Small intestine (tissue), 7 donors: Measurements from ENCODE around the gene NFATC1. TPM values are rescaled to one million over a fixed set of nuclear protein-coding genes. Genes with fewer than 3 reads are reported as not detected.
"Not testable (repeated sequence)": the region's sequence is repeated elsewhere in the genome, so short reads cannot be mapped to it uniquely, and the experiment has no call there.

Experiments
- DNase-seq, 2 donors: peaks; one replicate each; pipeline versions ENCODE4 v3.0.0 to v3.0.0-alpha.2; 2013
- FAIRE-seq: peaks from 2 replicates; lab custom pipeline; 2012; peaks lifted over from hg19 to GRCh38; lab: Jason Lieb, UNC
- H3K27ac ChIP-seq, 3 donors: one replicate each; pipeline ENCODE4 v1.5.1; 2013; ENCODE audit warnings: low read length in 2 of 3, mild to moderate bottlenecking in 2 of 3, control low read depth in 1 of 3, inconsistent platforms in 1 of 3, low read depth in 1 of 3, moderate library complexity in 1 of 3
- H3K27me3 ChIP-seq, 3 donors: one replicate each; pipeline ENCODE4 v1.6.1; 2013; ENCODE audit warnings: low read length in 3 of 3, inconsistent platforms in 1 of 3; ENCODE audit not compliant: control insufficient read depth in 3 of 3, insufficient read depth in 3 of 3
- H3K36me3 ChIP-seq, 3 donors: one replicate each; pipeline ENCODE4 v1.6.1; 2013; ENCODE audit warnings: low read length in 3 of 3, inconsistent platforms in 1 of 3, low read depth in 1 of 3, mild to moderate bottlenecking in 1 of 3, moderate library complexity in 1 of 3; ENCODE audit not compliant: control insufficient read depth in 3 of 3, insufficient read depth in 2 of 3
- H3K4me1 ChIP-seq, 3 donors: one replicate each; pipeline ENCODE4 v1.6.1; 2013; ENCODE audit warnings: low read length in 2 of 3, inconsistent platforms in 1 of 3, low read depth in 1 of 3, mild to moderate bottlenecking in 1 of 3, moderate library complexity in 1 of 3; ENCODE audit not compliant: control insufficient read depth in 3 of 3, insufficient read depth in 2 of 3
- H3K4me3 ChIP-seq, 3 donors: one replicate each; pipeline ENCODE4 v1.5.1; 2013; ENCODE audit warnings: low read length in 3 of 3, control low read depth in 1 of 3, inconsistent platforms in 1 of 3, low read depth in 1 of 3, mild to moderate bottlenecking in 1 of 3, moderate library complexity in 1 of 3
- H3K9me3 ChIP-seq, 2 donors: one replicate each; pipeline ENCODE4 v1.6.1; 2013; ENCODE audit warnings: low read depth in 1 of 2, low read length in 1 of 2; ENCODE audit not compliant: control insufficient read depth in 2 of 2, insufficient read depth in 1 of 2
- WGBS, 3 donors: extraction: QIAGEN DNeasy Blood & Tissue Kit; methylation state at CpG; one replicate each; pipeline ENCODE4 v1.1.7; 2013; 5-methylcytosine and 5-hydroxymethylcytosine counted together
- polyA plus RNA-seq, 4 donors: library from polyadenylated mRNA; stranded (reverse) in 3 of 4; unstranded in 1 of 4; fragments of 200-250 nt in 3 of 4; fragments of 120-200 nt in 1 of 4; gene quantifications; one replicate each; pipeline versions ENCODE4 v1.2.1 to v1.2.3, GENCODE V29; 2013
- donor health status: healthy with polysubstance abuse.
- donor health status: control.
- donor health status: control.
- donor health status: Bipolar disorder and iron deficiency.
- donor health status: healthy.

The NFATC1 gene
- polyA plus RNA-seq, 4 donors, result 0.67 to 5.9 (median 2.2) TPM

- H3K4me1 ChIP-seq, result peaks cover 0 to 16% (median 0%) of the 10 kb centered on the region in 3 donors
- H3K4me3 ChIP-seq, result no peak overlapping the region
- no peak overlapping the region for H3K27ac ChIP-seq
- H3K36me3 ChIP-seq, result no peaks in the 10 kb centered on the region
- peaks cover 0 to 9% of the 10 kb centered on the region in 2 donors for H3K9me3 ChIP-seq
- peaks cover 0 to 9% (median 0%) of the 10 kb centered on the region in 3 donors for H3K27me3 ChIP-seq
- DNase-seq, result no peak
- FAIRE-seq, result no peak
- 64 to 72% (median 67%) methylated on average over 4 of the region's 4 CpGs for WGBS, 3 donors
Observed at GRCh38 chr18:79502782-79503181, 107.1 kb downstream of the NFATC1 start.

GRCh38 chr18:79503406-79503805 lies 107.7 kb downstream of the NFATC1 start:
- no peak overlapping the region for H3K27ac ChIP-seq

DNA sequence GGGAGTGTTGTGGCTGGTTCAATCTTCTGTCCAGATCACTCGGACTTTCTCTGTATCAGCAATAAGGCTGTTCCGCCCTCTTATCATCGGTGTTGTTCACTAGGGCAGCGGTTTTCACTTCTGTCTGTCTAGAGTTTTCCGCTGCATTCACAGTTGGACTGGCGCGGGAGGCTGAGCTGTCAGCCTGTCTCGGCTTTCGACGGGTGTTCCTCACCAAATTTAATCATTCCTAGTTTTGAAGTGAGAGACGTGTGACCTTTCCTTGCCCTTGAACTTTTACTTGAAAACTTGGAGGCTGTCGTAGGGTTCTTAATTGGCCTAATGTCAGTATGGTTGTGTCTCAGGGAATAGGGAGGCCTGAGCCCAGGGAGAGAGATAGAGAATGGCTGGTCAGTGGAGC lies 108.3 kb downstream of the NFATC1 start:
- Histone ChIP-seq H3K9me3 (peaks cover 0 to 2% of the 10 kb centered on the region in 2 donors), H3K27ac (peak overlapping the region in 1 of 3 donors; percentile 14), H3K4me1 (peaks cover 0 to 16% (median 0%) of the 10 kb centered on the region in 3 donors), H3K4me3 (no peak overlapping the region), H3K36me3 (no peaks in the 10 kb centered on the region), H3K27me3 (peaks cover 0 to 9% (median 0%) of the 10 kb centered on the region in 3 donors)
- FAIRE-seq, result no peak
- DNase-seq, result no peak
- 81 to 85% (median 84%) methylated on average over 12 of the region's 12 CpGs for WGBS, 3 donors

More at GRCh38 chr18:79503406-79503805, 107.7 kb downstream of the NFATC1 start:
- 91 to 95% (median 94%) methylated on average over 11 of the region's 11 CpGs for WGBS, 3 donors
- no peak for DNase-seq
- Histone ChIP-seq H3K27me3 (peaks cover 0 to 9% (median 0%) of the 10 kb centered on the region in 3 donors), H3K4me3 (no peak overlapping the region), H3K36me3 (no peaks in the 10 kb centered on the region), H3K4me1 (peaks cover 0 to 16% (median 0%) of the 10 kb centered on the region in 3 donors), H3K9me3 (peaks cover 0 to 6% of the 10 kb centered on the region in 2 donors)
- no peak for FAIRE-seq

GRCh38 chr18:79504495-79504894 lies 108.8 kb downstream of the NFATC1 start:
- FAIRE-seq, H3K27ac ChIP-seq, H3K9me3 ChIP-seq, H3K4me3 ChIP-seq, H3K36me3 ChIP-seq, DNase-seq, H3K27me3 ChIP-seq: not testable (repeated sequence)
- H3K4me1 ChIP-seq, result peaks cover 0 to 16% (median 0%) of the 10 kb centered on the region in 3 donors
- WGBS, 3 donors, result 60 to 72% (median 61%) methylated on average over 5 of the region's 6 CpGs

DNA sequence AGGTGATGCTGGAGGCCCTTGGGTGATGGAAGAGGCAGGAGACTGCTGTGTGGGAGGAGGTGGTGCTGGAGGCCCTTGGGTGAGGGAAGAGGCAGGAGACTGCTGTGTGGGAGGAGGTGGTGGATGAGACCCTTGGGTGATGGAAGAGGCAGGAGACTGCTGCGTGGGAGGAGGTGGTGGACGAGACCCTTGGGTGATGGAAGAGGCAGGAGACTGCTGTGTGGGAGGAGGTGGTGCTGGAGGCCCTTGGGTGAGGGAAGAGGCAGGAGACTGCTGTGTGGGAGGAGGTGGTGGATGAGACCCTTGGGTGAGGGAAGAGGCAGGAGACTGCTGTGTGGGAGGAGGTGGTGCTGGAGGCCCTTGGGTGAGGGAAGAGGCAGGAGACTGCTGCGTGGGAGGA lies 109.7 kb downstream of the NFATC1 start:
- H3K36me3 ChIP-seq, FAIRE-seq, H3K4me3 ChIP-seq, H3K27me3 ChIP-seq, H3K27ac ChIP-seq, DNase-seq, H3K9me3 ChIP-seq: not testable (repeated sequence)
- WGBS, 3 donors, result 66 to 87% (median 77%) methylated on average over 3 of the region's 3 CpGs
- H3K4me1 ChIP-seq, result peaks cover 0 to 16% (median 0%) of the 10 kb centered on the region in 3 donors

DNA sequence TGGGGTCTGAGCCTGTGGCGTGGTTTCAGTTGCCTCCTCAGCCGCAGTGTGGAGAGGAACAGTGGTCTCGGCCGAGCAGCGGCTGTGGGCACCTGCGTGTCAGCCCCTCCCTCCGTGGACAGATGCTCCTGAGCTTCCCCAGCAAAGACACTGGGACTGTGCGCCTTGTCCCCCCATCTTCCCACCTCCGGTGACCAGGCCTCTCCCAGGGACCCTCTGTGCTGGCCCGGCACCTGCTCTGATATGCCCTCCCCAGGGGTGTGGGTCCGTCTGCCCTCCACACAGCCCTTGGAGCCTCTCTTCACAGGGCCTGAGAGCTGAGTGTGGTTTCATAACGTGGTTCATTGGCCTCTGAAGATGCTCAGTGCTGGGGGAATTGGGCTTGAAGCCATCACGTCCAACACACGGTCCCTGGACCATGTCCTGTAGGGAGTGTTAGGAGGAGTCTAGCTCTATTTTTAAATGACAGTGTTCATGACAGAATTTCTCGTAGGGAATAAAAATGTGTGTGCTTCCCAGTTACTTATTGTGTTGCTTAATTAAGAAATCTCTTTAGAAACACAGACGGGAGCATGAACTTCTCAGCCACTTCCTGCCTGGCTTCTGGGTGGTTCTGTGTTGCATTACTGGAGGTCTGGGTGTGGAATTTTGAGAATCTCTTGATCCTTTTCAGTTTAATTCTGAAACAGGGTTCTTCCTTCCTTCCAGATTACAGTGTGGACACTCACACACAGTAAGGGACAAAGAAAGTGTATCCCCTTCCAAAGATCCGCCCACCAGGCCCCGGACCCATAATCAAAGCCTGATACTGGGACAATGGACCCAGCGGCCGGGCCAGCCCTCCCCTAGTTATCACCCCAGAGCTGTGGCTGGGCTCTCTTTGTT lies 110.7 kb downstream of the NFATC1 start:
- Histone ChIP-seq H3K27me3 (peaks cover 0 to 9% (median 0%) of the 10 kb centered on the region in 3 donors), H3K36me3 (no peaks in the 10 kb centered on the region), H3K27ac (peak overlapping the region in 2 of 3 donors; percentile 69 to 87), H3K4me3 (no peak overlapping the region), H3K4me1 (peaks cover 0 to 16% (median 0%) of the 10 kb centered on the region in 3 donors), H3K9me3 (peaks cover 0 to 2% of the 10 kb centered on the region in 2 donors)
- DNase-seq (no peak), FAIRE-seq (no peak)
- WGBS, 3 donors, result 62 to 76% (median 69%) methylated on average over 20 of the region's 20 CpGs

- DNase-seq, result no peak
Observed at GRCh38 chr18:79507076-79507545, 111.4 kb downstream of the NFATC1 start.

More at GRCh38 chr18:79507076-79507545, 111.4 kb downstream of the NFATC1 start:
- Histone ChIP-seq H3K36me3 (no peaks in the 10 kb centered on the region), H3K4me3 (no peak overlapping the region), H3K27ac (peak overlapping the region in 2 of 3 donors; percentile 69 to 87), H3K4me1 (peaks cover 0 to 16% (median 0%) of the 10 kb centered on the region in 3 donors), H3K27me3 (peaks cover 0 to 9% (median 0%) of the 10 kb centered on the region in 3 donors), H3K9me3 (peaks cover 0 to 2% of the 10 kb centered on the region in 2 donors)
- no peak for FAIRE-seq
- WGBS, 3 donors, result 14 to 25% (median 25%) methylated on average over 21 to 24 of the region's 24 CpGs
